SK-N-SH (cell line): ENCODE measurements around the gene GPR149. TPM values are rescaled to one million over a fixed set of nuclear protein-coding genes. Genes with fewer than 3 reads are reported as not detected.

Experiments
- CTCF ChIA-PET: fragments of 300-600, 350-600 bp; formaldehyde crosslinking; extraction: SDS; loops from one replicate; lab custom pipeline; 2021; lab: Yijun Ruan, JAX
- POLR2A ChIA-PET: fragments of 350-600 bp; sonication (Branson Sonifier 250); formaldehyde crosslinking; extraction: SDS; loops from one replicate; lab custom pipeline; 2020; ENCODE audit warnings: antibody characterized with exemption, inconsistent platforms; lab: Yijun Ruan, JAX
- DNase-seq: peaks from one replicate; pipeline ENCODE4 v3.0.0; 2012
- H2AFZ ChIP-seq: fragments of 200-600 bp; sonication (generic); 2 replicates; pipeline ENCODE4 v1.8.1; 2016; ENCODE audit warnings: antibody characterized with exemption, mild to moderate bottlenecking, low read depth
- H3F3A ChIP-seq: fragments of 200-600 bp; sonication (generic); replicated peaks from 2 replicates; pipeline ENCODE3; 2016; ENCODE audit warnings: antibody characterized with exemption, mild to moderate bottlenecking; ENCODE audit not compliant: insufficient read depth
- H3K27ac ChIP-seq, 2 experiments: fragments of 200-500 bp in 1 of 2; fragments of 200-600 bp in 1 of 2; sonication (Bioruptor generic) in 1 of 2; sonication (generic), shearing (Covaris generic) in 1 of 2; 2 replicates each; pipeline versions ENCODE4 v1.5.1 to v1.6.1; 2014 to 2016; ENCODE audit warnings: low read depth in 2 of 2, inconsistent platforms in 1 of 2, low read length in 1 of 2, mild to moderate bottlenecking in 1 of 2, mixed read lengths in 1 of 2
- H3K27me3 ChIP-seq: fragments of 200-600 bp; sonication (generic), shearing (Covaris generic); 2 replicates; pipeline ENCODE4 v1.6.1; 2016; ENCODE audit warnings: mixed run types; ENCODE audit not compliant: insufficient read depth
- H3K36me3 ChIP-seq, 2 experiments: fragments of 200-500 bp in 1 of 2; fragments of 200-600 bp in 1 of 2; sonication (Bioruptor generic) in 1 of 2; sonication (generic) in 1 of 2; replicated peaks in 1 of 2; 2 replicates each; pipeline versions ENCODE3 to v1.5.1; 2014 to 2016; ENCODE audit warnings: low read length in 1 of 2, mild to moderate bottlenecking in 1 of 2; ENCODE audit not compliant: insufficient read depth in 2 of 2, control insufficient read depth in 1 of 2
- H3K4me1 ChIP-seq, 2 experiments: fragments of 200-500 bp in 1 of 2; fragments of 200-600 bp in 1 of 2; sonication (Bioruptor generic) in 1 of 2; sonication (generic), shearing (Covaris generic) in 1 of 2; 2 replicates each; pipeline versions ENCODE4 v1.5.1 to v1.6.1; 2014 to 2016; ENCODE audit warnings: low read depth in 1 of 2, low read length in 1 of 2, mixed run types in 1 of 2; ENCODE audit not compliant: insufficient read depth in 2 of 2, control insufficient read depth in 1 of 2
- H3K4me2 ChIP-seq: fragments of 200-600 bp; sonication (generic), shearing (Covaris generic); 2 replicates; pipeline ENCODE4 v1.6.1; 2017; ENCODE audit warnings: mixed run types
- H3K4me3 ChIP-seq, 2 experiments: fragments of 200-500 bp in 1 of 2; fragments of 200-600 bp in 1 of 2; sonication (Bioruptor generic) in 1 of 2; sonication (generic), shearing (Covaris generic) in 1 of 2; 2 replicates each; pipeline versions ENCODE4 v1.5.1 to v1.8.1; 2014 to 2016; ENCODE audit warnings: low read depth in 2 of 2, inconsistent platforms in 1 of 2, low read length in 1 of 2, mild to moderate bottlenecking in 1 of 2, mixed read lengths in 1 of 2, moderate library complexity in 1 of 2
- H3K79me2 ChIP-seq: fragments of 200-600 bp; sonication (generic); 2 replicates; pipeline ENCODE4 v1.8.1; 2017; ENCODE audit warnings: mild to moderate bottlenecking; ENCODE audit not compliant: insufficient read depth
- H3K9ac ChIP-seq: fragments of 200-600 bp; sonication (generic); 2 replicates; pipeline ENCODE4 v1.6.1; 2017; ENCODE audit warnings: mixed run types
- H3K9me2 ChIP-seq: fragments of 200-600 bp; sonication (generic); 2 replicates; pipeline ENCODE4 v1.6.1; 2017; ENCODE audit warnings: mixed run types
- H3K9me3 ChIP-seq: fragments of 200-600 bp; sonication (generic); 2 replicates; pipeline ENCODE4 v1.6.1; 2017; ENCODE audit warnings: mixed run types, mild to moderate bottlenecking, moderate library complexity
- H4K20me1 ChIP-seq: fragments of 200-600 bp; sonication (generic); 2 replicates; pipeline ENCODE4 v1.6.1; 2017; ENCODE audit warnings: mild to moderate bottlenecking, mixed run types; ENCODE audit not compliant: insufficient read depth
- CHD2 ChIP-seq: fragments of 150-350 bp; IDR thresholded peaks from 2 replicates; pipeline ENCODE4 v1.6.1; 2018; ENCODE audit warnings: low read length; ENCODE audit not compliant: partially characterized antibody
- EZH2phosphoT487 ChIP-seq: fragments of 200-600 bp; sonication (generic); IDR thresholded peaks from 2 replicates; pipeline ENCODE4 v1.6.1; 2017; ENCODE audit warnings: low read depth, mixed run types, mild to moderate bottlenecking, antibody characterized with exemption, moderate library complexity, borderline replicate concordance
- FOSL2 ChIP-seq: IDR thresholded peaks from 2 replicates; pipeline ENCODE4 v1.4.0; 2012; ENCODE audit warnings: low read depth, mild to moderate bottlenecking, moderate library complexity, borderline replicate concordance
- FOXJ3 ChIP-seq: sonication (generic); formaldehyde crosslinking; IDR thresholded peaks from 2 replicates; pipeline ENCODE4 v1.5.1; 2020; ENCODE audit warnings: mild to moderate bottlenecking, missing genetic modification reagents
- FOXM1 ChIP-seq: IDR thresholded peaks from 2 replicates; pipeline ENCODE4 v1.4.0; 2012; ENCODE audit warnings: low read depth, mild to moderate bottlenecking
- GABPA ChIP-seq: IDR thresholded peaks from 2 replicates; pipeline ENCODE4 v1.4.0; 2012; ENCODE audit warnings: low read depth, mild to moderate bottlenecking
- JUND ChIP-seq: IDR thresholded peaks from 2 replicates; pipeline ENCODE4 v1.4.0; 2012
- MEF2A ChIP-seq: IDR thresholded peaks from 2 replicates; pipeline ENCODE4 v1.4.0; 2012; ENCODE audit warnings: low read depth, borderline replicate concordance
- MXI1 ChIP-seq: IDR thresholded peaks from 2 replicates; pipeline ENCODE4 v1.6.1; 2012; ENCODE audit warnings: mild to moderate bottlenecking, low read depth, low read length, improper control_type of control experiment
- NFIC ChIP-seq: IDR thresholded peaks from 2 replicates; pipeline ENCODE4 v1.4.0; 2012; ENCODE audit warnings: borderline replicate concordance
- RCOR1 ChIP-seq: fragments of 150-350 bp; IDR thresholded peaks from 2 replicates; pipeline ENCODE4 v1.6.1; 2017; ENCODE audit warnings: antibody characterized with exemption, low read length
- REST ChIP-seq: IDR thresholded peaks from 2 replicates; pipeline ENCODE4 v1.6.1; 2012; ENCODE audit warnings: mild to moderate bottlenecking, low read depth, low read length, moderate library complexity
- TAF1 ChIP-seq: IDR thresholded peaks from 2 replicates; pipeline ENCODE4 v1.6.1; 2012; ENCODE audit warnings: low read depth, mild to moderate bottlenecking, low read length, moderate library complexity, borderline replicate concordance
- TCF12 ChIP-seq: IDR thresholded peaks from 2 replicates; pipeline ENCODE4 v1.4.0; 2012
- USF1 ChIP-seq: IDR thresholded peaks from 2 replicates; pipeline ENCODE4 v1.4.0; 2012; ENCODE audit warnings: low read depth, borderline replicate concordance
- YY1 ChIP-seq: IDR thresholded peaks from 2 replicates; pipeline ENCODE4 v1.4.0; 2012; ENCODE audit warnings: low read depth, mild to moderate bottlenecking
- ZBTB33 ChIP-seq: IDR thresholded peaks from 2 replicates; pipeline ENCODE4 v1.4.0; 2012; ENCODE audit warnings: low read depth, borderline replicate concordance
- WGBS: methylation state at CpG from one replicate; pipeline ENCODE4 v1.1.6; 2017; ENCODE audit warnings: low lambda C conversion rate; 5-methylcytosine and 5-hydroxymethylcytosine counted together
- polyA plus RNA-seq, 3 experiments: library from polyadenylated mRNA; depleted of rRNA; stranded (reverse); fragments of >200 nt; gene quantifications; 2 replicates each; pipeline ENCODE4 v1.2.3, GENCODE V29; 2012

GPR149 gene
- polyA plus RNA-seq, 1 of the 3 experiments (the other 2 are of a cell fraction): not detected

GRCh38 chr3:154338570-154338969 lies 91.4 kb downstream of the GPR149 start:
- ChIA-PET CTCF (no interaction called here), POLR2A (no interaction called here)
- no peak for DNase-seq
- H3K79me2 ChIP-seq: no peaks in the 10 kb centered on the region
- H3K4me3 ChIP-seq: no peak overlapping the region
- no peaks in the 10 kb centered on the region for H3K9me2 ChIP-seq
- H3K4me1 ChIP-seq: no peaks in the 10 kb centered on the region
- no peaks in the 10 kb centered on the region for H4K20me1 ChIP-seq
- H3K36me3 ChIP-seq: no peaks in the 10 kb centered on the region
- H3K27me3 ChIP-seq: no peaks in the 10 kb centered on the region
- no peak overlapping the region for H3K27ac ChIP-seq
- no peak overlapping the region for H2AFZ ChIP-seq
- H3K4me2 ChIP-seq: no peak overlapping the region
- no peak for TF ChIP-seq EZH2phosphoT487
- TF ChIP-seq TAF1: no peak
- no peak for TF ChIP-seq MEF2A
- TF ChIP-seq TCF12: no peak
- no peak for TF ChIP-seq YY1
- no peak for TF ChIP-seq FOSL2
- no peak for TF ChIP-seq ZBTB33
- TF ChIP-seq RCOR1: no peak
- no peak for TF ChIP-seq CHD2
- no peak for TF ChIP-seq GABPA
- no peak for TF ChIP-seq FOXJ3 (CRISPR knock-in tag)
- no peak for TF ChIP-seq FOXM1
- TF ChIP-seq NFIC: no peak
- TF ChIP-seq JUND: no peak
- no peak for TF ChIP-seq USF1
- no peak for TF ChIP-seq MXI1
- TF ChIP-seq REST: no peak
- no peak overlapping the region for H3K9ac ChIP-seq
- no peaks in the 10 kb centered on the region for H3K9me3 ChIP-seq
- 35% methylated on average over 4 of the region's 4 CpGs for WGBS
- no peaks in the 10 kb centered on the region for H3F3A ChIP-seq
